PC-9 (cell line): ENCODE measurements around the gene DNMT3L.

Source experiments
- CTCF ChIP-seq: fragments of 200-600 bp; sonication (generic); conservative IDR thresholded peaks from 2 replicates; pipeline ENCODE4 v1.6.1; 2017; ENCODE audit warnings: mixed run types, antibody characterized with exemption, mild to moderate bottlenecking, moderate library complexity
- EZH2 ChIP-seq: fragments of 200-600 bp; sonication (generic); IDR thresholded peaks from 2 replicates; pipeline ENCODE4 v1.8.0; 2017; ENCODE audit warnings: antibody characterized with exemption, low read depth

GRCh38 chr21:44286086-44286715 is 24.5 kb upstream of the DNMT3L start:
- TF ChIP-seq CTCF (no peak), EZH2 (no peak)
